HG03064 (cell line): Measurements from ENCODE around the gene KCNN4.

Experiments
- ATAC-seq: cut with Tn5 transposase; IDR thresholded peaks from one replicate; pipeline ENCODE4 v1.9.1; 2021; ENCODE audit warnings: low read depth; ENCODE audit not compliant: unreplicated experiment

KCNN4 gene

GRCh38 chr19:43721469-43722048 is 59.2 kb downstream of the KCNN4 start:
- ATAC-seq = no peak

GRCh38 chr19:43720936-43721335 is 59.8 kb downstream of the KCNN4 start:
- no peak for ATAC-seq

GRCh38 chr19:43719918-43720317 is 60.9 kb downstream of the KCNN4 start:
- no peak for ATAC-seq

GRCh38 chr19:43719378-43719868 is 61.4 kb downstream of the KCNN4 start:
- ATAC-seq = no peak

GRCh38 chr19:43718627-43719377 is 62.0 kb downstream of the KCNN4 start:
- ATAC-seq = no peak
